GM23338 (cell line): Measurements from ENCODE around the gene QPCTL. TPM values are rescaled to one million over a fixed set of nuclear protein-coding genes. Genes with fewer than 3 reads are reported as not detected.
"Not testable (repeated sequence)": the region's sequence is repeated elsewhere in the genome, so short reads cannot be mapped to it uniquely, and the experiment has no call there.

ENCODE experiments used
- ATAC-seq: fragments of 200-7000 bp; cut with Tn5 transposase; 3 replicates; pipeline ENCODE4 v1.9.1; 2020
- DNase-seq: peaks from one replicate; pipeline ENCODE4 v3.0.0-alpha.2; 2015; ENCODE audit warnings: low spot score
- H2AFZ ChIP-seq: fragments of 200-600 bp; sonication (generic); 2 replicates; pipeline ENCODE4 v1.8.0; 2016; ENCODE audit warnings: antibody characterized with exemption, mild to moderate bottlenecking, moderate library complexity
- H3F3A ChIP-seq: fragments of 200-600 bp; sonication (generic); replicated peaks from 2 replicates; pipeline ENCODE4 v1.8.0; 2017; ENCODE audit warnings: antibody characterized with exemption, mixed run types, low read depth
- H3K27ac ChIP-seq: fragments of 200-600 bp; sonication (generic); 2 replicates; pipeline ENCODE4 v1.6.1; 2016; ENCODE audit warnings: low read depth
- H3K27me3 ChIP-seq: fragments of 200-600 bp; sonication (generic); 2 replicates; pipeline ENCODE4 v1.8.0; 2016; ENCODE audit warnings: mild to moderate bottlenecking, mixed run types, moderate library complexity; ENCODE audit not compliant: insufficient read depth
- H3K36me3 ChIP-seq: fragments of 200-600 bp; sonication (generic); 2 replicates; pipeline ENCODE4 v1.8.0; 2016; ENCODE audit warnings: mild to moderate bottlenecking; ENCODE audit not compliant: insufficient read depth
- H3K4me1 ChIP-seq: fragments of 200-600 bp; sonication (generic); 2 replicates; pipeline ENCODE4 v1.8.0; 2016; ENCODE audit warnings: mild to moderate bottlenecking, moderate library complexity; ENCODE audit not compliant: insufficient read depth
- H3K4me2 ChIP-seq: fragments of 200-600 bp; sonication (generic); 2 replicates; pipeline ENCODE4 v1.7.1; 2017; ENCODE audit warnings: mixed run types
- H3K4me3 ChIP-seq: fragments of 200-600 bp; sonication (generic); 2 replicates; pipeline ENCODE4 v1.6.1; 2016; ENCODE audit warnings: mixed run types
- H3K79me2 ChIP-seq: fragments of 200-600 bp; sonication (generic); replicated peaks from 2 replicates; pipeline ENCODE4 v1.8.0; 2017; ENCODE audit warnings: mild to moderate bottlenecking; ENCODE audit not compliant: insufficient read depth
- H3K9me2 ChIP-seq: fragments of 200-600 bp; sonication (generic); 2 replicates; pipeline ENCODE4 v1.8.0; 2017; ENCODE audit not compliant: insufficient read depth
- H4K20me1 ChIP-seq: fragments of 200-600 bp; sonication (generic); replicated peaks from 2 replicates; pipeline ENCODE4 v1.8.0; 2017; ENCODE audit warnings: mild to moderate bottlenecking; ENCODE audit not compliant: insufficient read depth
- H3K27ac Mint-ChIP-seq: 2 replicates; pipeline ENCODE4 v1.8.0; 2020; ENCODE audit warnings: inconsistent platforms, mild to moderate bottlenecking, moderate library complexity, mixed read lengths
- H3K27me3 Mint-ChIP-seq: 3 replicates; pipeline ENCODE4 v1.8.0; 2022; ENCODE audit warnings: low read depth, mild to moderate bottlenecking, moderate library complexity, mixed read lengths, inconsistent platforms; ENCODE audit not compliant: insufficient read depth, poor library complexity
- H3K36me3 Mint-ChIP-seq: 3 replicates; pipeline ENCODE4 v1.8.0; 2021; ENCODE audit warnings: low read depth, mild to moderate bottlenecking, inconsistent platforms, moderate library complexity, mixed read lengths
- H3K4me1 Mint-ChIP-seq: 3 replicates; pipeline ENCODE4 v1.8.0; 2020; ENCODE audit warnings: mild to moderate bottlenecking, inconsistent platforms, mixed read lengths
- H3K4me3 Mint-ChIP-seq: 3 replicates; pipeline ENCODE4 v1.8.0; 2021; ENCODE audit warnings: moderate library complexity, mild to moderate bottlenecking, inconsistent platforms, mixed read lengths
- H3K9me3 Mint-ChIP-seq: 3 replicates; pipeline ENCODE4 v1.8.0; 2020; ENCODE audit warnings: moderate library complexity, mild to moderate bottlenecking, inconsistent platforms, mixed read lengths
- CREB1 ChIP-seq: fragments of 250-450 bp; sonication (Bioruptor Pico); IDR thresholded peaks from 2 replicates; pipeline ENCODE4 v1.5.0; 2020; ENCODE audit warnings: low read depth, mild to moderate bottlenecking, moderate library complexity
- CTCF ChIP-seq, 2 experiments: fragments of 200-600 bp in 1 of 2; sonication (generic) in 1 of 2; conservative IDR thresholded peaks; 2 replicates each; pipeline versions ENCODE4 v1.5.1 to v1.6.1; 2016 to 2017; ENCODE audit warnings: antibody characterized with exemption in 2 of 2, low read depth in 2 of 2, mild to moderate bottlenecking in 2 of 2, moderate library complexity in 1 of 2
- EZH2phosphoT487 ChIP-seq: fragments of 200-600 bp; sonication (generic); IDR thresholded peaks from one replicate; pipeline ENCODE4 v1.8.1; 2018; ENCODE audit warnings: antibody characterized with exemption; ENCODE audit not compliant: unreplicated experiment
- JUNB ChIP-seq: IDR thresholded peaks from one replicate; pipeline ENCODE4 v1.6.1; 2016; ENCODE audit warnings: antibody characterized with exemption; ENCODE audit not compliant: unreplicated experiment
- NANOG ChIP-seq: IDR thresholded peaks from 2 replicates; pipeline ENCODE4 v1.6.1; 2016; ENCODE audit warnings: antibody characterized with exemption, borderline replicate concordance
- polyA plus RNA-seq: library from polyadenylated mRNA; unstranded; fragments of >200 nt; fragmentation: Nextera tagmentation; extraction: Ambion mirVana; gene quantifications from 2 replicates; pipeline ENCODE4 v1.2.1, GENCODE V29; 2016
- total RNA-seq: library from RNA; depleted of rRNA; stranded (reverse); fragments of >200 nt; shearing (Covaris generic); gene quantifications from 2 replicates; pipeline ENCODE4 v1.2.3, GENCODE V29; 2014

QPCTL gene
- total and polyA plus RNA-seq, 2 experiments from 2014 or later, result 10.6 to 26.2 TPM

GRCh38 chr19:45682908-45683307 lies 9.6 kb upstream of the QPCTL start:
- peaks cover 27% of the 10 kb centered on the region for H3K27me3 Mint-ChIP-seq
- H3K4me3 Mint-ChIP-seq, result no peak overlapping the region
- Histone ChIP-seq H2AFZ (no peak overlapping the region), H3F3A (peaks cover 21% of the 10 kb centered on the region), H3K36me3 (peaks cover 18% of the 10 kb centered on the region), H3K4me1 (0 out of 2 replicates have a peak, but pooled peaks cover 8% of the 10 kb centered on the region), H3K4me3 (no peak overlapping the region), H3K4me2 (no peak overlapping the region), H3K79me2 (no peaks in the 10 kb centered on the region), H4K20me1 (peaks cover 8% of the 10 kb centered on the region; the same call in 1 of the 2 replicates), H3K27me3 (peaks cover 17% of the 10 kb centered on the region), H3K27ac (no peak overlapping the region), H3K9me2 (no peaks in the 10 kb centered on the region)
- H3K36me3 Mint-ChIP-seq, result peaks cover 37% of the 10 kb centered on the region
- H3K9me3 Mint-ChIP-seq, result no peaks in the 10 kb centered on the region; the same call in 2 of the 3 replicates
- ATAC-seq (no peak), DNase-seq (no peak)
- no peak overlapping the region for H3K27ac Mint-ChIP-seq
- H3K4me1 Mint-ChIP-seq, result peaks cover 4% of the 10 kb centered on the region; the same call in 2 of the 3 replicates
- TF ChIP-seq CREB1 (no peak), CTCF (conservative IDR thresholded peaks at IDR 0.05; ENCODE audit: low read depth in 2 of 2) (no peak), NANOG (no peak), JUNB (no peak)

GRCh38 chr19:45685045-45685444 lies 7.4 kb upstream of the QPCTL start:
- not testable (repeated sequence) for H3K4me1 ChIP-seq, H3K9me3 Mint-ChIP-seq, H3K4me3 ChIP-seq, H3K27ac ChIP-seq, H3K27me3 ChIP-seq, H3K79me2 ChIP-seq, H3K27ac Mint-ChIP-seq, ATAC-seq, H2AFZ ChIP-seq, H3K9me2 ChIP-seq, DNase-seq, H3K4me1 Mint-ChIP-seq, H3K4me2 ChIP-seq, H3K4me3 Mint-ChIP-seq
- Mint-ChIP-seq H3K36me3 (peaks cover 53% of the 10 kb centered on the region), H3K27me3 (peaks cover 13% of the 10 kb centered on the region)
- Histone ChIP-seq H3K36me3 (peaks cover 24% of the 10 kb centered on the region), H4K20me1 (peaks cover 23% of the 10 kb centered on the region), H3F3A (peaks cover 17% of the 10 kb centered on the region; the same call in 1 of the 2 replicates)

GRCh38 chr19:45687599-45687998 lies 4.9 kb upstream of the QPCTL start:
- H3K4me3 Mint-ChIP-seq, result no peak overlapping the region
- H3K4me1 Mint-ChIP-seq, result peaks cover 4% of the 10 kb centered on the region

More at GRCh38 chr19:45687599-45687998, 4.9 kb upstream of the QPCTL start:
- H3K27ac Mint-ChIP-seq, result no peak overlapping the region
- H3K9me2 ChIP-seq, result no peaks in the 10 kb centered on the region
- peaks cover 18% of the 10 kb centered on the region for H3K27me3 Mint-ChIP-seq
- H2AFZ ChIP-seq, result no peak overlapping the region
- DNase-seq (no peak), ATAC-seq (no peak)
- H3K4me2 ChIP-seq, result no peak overlapping the region
- H3K36me3 ChIP-seq, result peaks cover 24% of the 10 kb centered on the region
- TF ChIP-seq CTCF (conservative IDR thresholded peaks at IDR 0.05; ENCODE audit: low read depth in 2 of 2) (0 out of 4 replicates have a peak, but pooled peaks of 1 of the 2 experiments have one; percentile 12), EZH2phosphoT487 (no peak)
- no peak overlapping the region for H3K4me3 ChIP-seq
- H3K27me3 ChIP-seq, result no peaks in the 10 kb centered on the region
- H4K20me1 ChIP-seq, result peaks cover 20% of the 10 kb centered on the region
- H3K36me3 Mint-ChIP-seq, result peaks cover 59% of the 10 kb centered on the region
- peaks cover 11% of the 10 kb centered on the region; the same call in 1 of the 2 replicates for H3F3A ChIP-seq
- no peak overlapping the region for H3K27ac ChIP-seq
- no peaks in the 10 kb centered on the region; the same call in 2 of the 3 replicates for H3K9me3 Mint-ChIP-seq
- peaks cover 5% of the 10 kb centered on the region; the same call in 1 of the 2 replicates for H3K4me1 ChIP-seq
- peaks cover 23% of the 10 kb centered on the region for H3K79me2 ChIP-seq
